Fibroblast of lung (primary cell): ENCODE data around the gene ARL15. TPM values are rescaled to one million over a fixed set of nuclear protein-coding genes. Genes with fewer than 3 reads are reported as not detected.

Experiments
- DNase-seq, 2 donors: peaks; one replicate each; pipeline versions ENCODE4 v3.0.0 to v3.0.0-alpha.2; 2010; ENCODE audit warnings: low read depth in 2 of 2
- H2AFZ ChIP-seq: 2 replicates; pipeline ENCODE4 v1.5.1; 2012; ENCODE audit warnings: low read length, control low read depth, inconsistent platforms
- H3K27ac ChIP-seq: 2 replicates; pipeline ENCODE4 v1.5.1; 2011; ENCODE audit warnings: low read length, control low read depth; ENCODE audit not compliant: insufficient read depth
- H3K27me3 ChIP-seq: 2 replicates; pipeline ENCODE4 v1.5.1; 2011; ENCODE audit warnings: mild to moderate bottlenecking, low read length; ENCODE audit not compliant: control insufficient read depth, insufficient read depth
- H3K36me3 ChIP-seq: 2 replicates; pipeline ENCODE4 v1.5.1; 2011; ENCODE audit warnings: low read length; ENCODE audit not compliant: control insufficient read depth, insufficient read depth
- H3K4me1 ChIP-seq: 2 replicates; pipeline ENCODE4 v1.5.1; 2011; ENCODE audit warnings: low read length; ENCODE audit not compliant: control insufficient read depth, insufficient read depth; ENCODE audit errors: extremely low read depth
- H3K4me2 ChIP-seq: 2 replicates; pipeline ENCODE4 v1.5.1; 2011; ENCODE audit warnings: low read length, control low read depth; ENCODE audit not compliant: insufficient read depth; ENCODE audit errors: extremely low read depth
- H3K4me3 ChIP-seq, 4 experiments: fragments of 200-600 bp in 1 of 4; sonication (generic) in 1 of 4; replicated peaks in 1 of 4; 2 replicates each; pipeline ENCODE4 v1.5.1; 2011 to 2016; ENCODE audit warnings: low read length in 4 of 4, low read depth in 3 of 4, mild to moderate bottlenecking in 3 of 4, control low read depth in 2 of 4, inconsistent platforms in 1 of 4, mixed read lengths in 1 of 4; ENCODE audit not compliant: insufficient read depth in 1 of 4; ENCODE audit errors: control extremely low read depth in 1 of 4
- H3K79me2 ChIP-seq: 2 replicates; pipeline ENCODE4 v1.5.1; 2012; ENCODE audit warnings: mild to moderate bottlenecking, low read length, inconsistent platforms; ENCODE audit not compliant: control insufficient read depth, insufficient read depth
- H3K9ac ChIP-seq: 2 replicates; pipeline ENCODE4 v1.5.1; 2011; ENCODE audit warnings: mild to moderate bottlenecking, low read length, control low read depth; ENCODE audit not compliant: insufficient read depth
- H3K9me3 ChIP-seq: 2 replicates; pipeline ENCODE4 v1.5.1; 2012; ENCODE audit warnings: low read depth, low read length; ENCODE audit not compliant: control insufficient read depth, insufficient read depth
- H4K20me1 ChIP-seq: 2 replicates; pipeline ENCODE4 v1.5.1; 2011; ENCODE audit warnings: low read length; ENCODE audit not compliant: control insufficient read depth, insufficient read depth; ENCODE audit errors: extremely low read depth
- EZH2 ChIP-seq: IDR thresholded peaks from 2 replicates; pipeline ENCODE4 v1.5.1; 2012; ENCODE audit warnings: low read length, control low read depth, mild to moderate bottlenecking; ENCODE audit errors: missing control alignments
- polyA plus RNA-seq, 2 donors: library from polyadenylated mRNA; depleted of rRNA in 1 of 2; stranded (reverse) in 1 of 2; unstranded in 1 of 2; fragments of >200 nt; gene quantifications; 2 replicates each; pipeline ENCODE4 v1.2.1, GENCODE V29; 2011 to 2012; ENCODE audit warnings: missing spikeins in 1 of 2
- total RNA-seq: library from RNA; depleted of rRNA; stranded (reverse); fragments of >200 nt; gene quantifications from 2 replicates; pipeline ENCODE4 v1.2.1, GENCODE V29; 2014
- TF ChIP-seq, protein P1 (sequence below), 2 donors: IDR thresholded peaks in 1 of 2; conservative IDR thresholded peaks in 1 of 2; 1 replicate in 1 of 2; 2 replicates in 1 of 2; pipeline ENCODE4 v1.5.1; 2011 to 2012; ENCODE audit warnings: low read length in 2 of 2, control low read depth in 1 of 2, inconsistent platforms in 1 of 2, low read depth in 1 of 2, mild to moderate bottlenecking in 1 of 2

The ARL15 gene
- total and polyA plus RNA-seq, 2 donors (not counting 1 experiment from before 2014, with no cell fraction given), result 20.6 to 28.7 TPM

- Histone ChIP-seq H3K27ac (no peak overlapping the region), H3K9ac (no peak overlapping the region), H3K79me2 (no peaks in the 10 kb centered on the region), H4K20me1 (no peaks in the 10 kb centered on the region), H3K36me3 (no peaks in the 10 kb centered on the region), H3K27me3 (no peaks in the 10 kb centered on the region), H3K4me3 (no peak overlapping the region), H2AFZ (no peak overlapping the region), H3K4me2 (no peak overlapping the region), H3K4me1 (no peaks in the 10 kb centered on the region), H3K9me3 (no peaks in the 10 kb centered on the region)
- DNase-seq, result peak in 1 of 2 donors; percentile 6
- no peak for TF ChIP-seq EZH2
- TF ChIP-seq, protein P1, sequence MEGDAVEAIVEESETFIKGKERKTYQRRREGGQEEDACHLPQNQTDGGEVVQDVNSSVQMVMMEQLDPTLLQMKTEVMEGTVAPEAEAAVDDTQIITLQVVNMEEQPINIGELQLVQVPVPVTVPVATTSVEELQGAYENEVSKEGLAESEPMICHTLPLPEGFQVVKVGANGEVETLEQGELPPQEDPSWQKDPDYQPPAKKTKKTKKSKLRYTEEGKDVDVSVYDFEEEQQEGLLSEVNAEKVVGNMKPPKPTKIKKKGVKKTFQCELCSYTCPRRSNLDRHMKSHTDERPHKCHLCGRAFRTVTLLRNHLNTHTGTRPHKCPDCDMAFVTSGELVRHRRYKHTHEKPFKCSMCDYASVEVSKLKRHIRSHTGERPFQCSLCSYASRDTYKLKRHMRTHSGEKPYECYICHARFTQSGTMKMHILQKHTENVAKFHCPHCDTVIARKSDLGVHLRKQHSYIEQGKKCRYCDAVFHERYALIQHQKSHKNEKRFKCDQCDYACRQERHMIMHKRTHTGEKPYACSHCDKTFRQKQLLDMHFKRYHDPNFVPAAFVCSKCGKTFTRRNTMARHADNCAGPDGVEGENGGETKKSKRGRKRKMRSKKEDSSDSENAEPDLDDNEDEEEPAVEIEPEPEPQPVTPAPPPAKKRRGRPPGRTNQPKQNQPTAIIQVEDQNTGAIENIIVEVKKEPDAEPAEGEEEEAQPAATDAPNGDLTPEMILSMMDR (conservative IDR thresholded peaks at IDR 0.05 in 1 of 2, IDR thresholded peaks at IDR 0.05 in 1 of 2; ENCODE audit: low read depth in 1 of 2, low read length in 2 of 2), result no peak
These were observed 339.2 kb downstream of the ARL15 start for GRCh38 chr5:53971131-53971530.

- no peaks in the 10 kb centered on the region for H3K4me1 ChIP-seq
- H3K36me3 ChIP-seq, result no peaks in the 10 kb centered on the region
- H3K4me3 ChIP-seq, result no peak overlapping the region
- H3K4me2 ChIP-seq, result no peak overlapping the region
- no peaks in the 10 kb centered on the region for H3K27me3 ChIP-seq
- no peak overlapping the region for H3K9ac ChIP-seq
- no peaks in the 10 kb centered on the region for H4K20me1 ChIP-seq
- H2AFZ ChIP-seq, result no peak overlapping the region
- H3K79me2 ChIP-seq, result no peaks in the 10 kb centered on the region
- H3K27ac ChIP-seq, result no peak overlapping the region
- no peaks in the 10 kb centered on the region for H3K9me3 ChIP-seq
- TF ChIP-seq, protein P1 (conservative IDR thresholded peaks at IDR 0.05 in 1 of 2, IDR thresholded peaks at IDR 0.05 in 1 of 2; ENCODE audit: low read depth in 1 of 2, low read length in 2 of 2), result no peak
- TF ChIP-seq EZH2, result no peak
- DNase-seq, result peak in 1 of 2 donors; percentile 55
These were observed 339.9 kb downstream of the ARL15 start for GRCh38 chr5:53970475-53970874.

DNA sequence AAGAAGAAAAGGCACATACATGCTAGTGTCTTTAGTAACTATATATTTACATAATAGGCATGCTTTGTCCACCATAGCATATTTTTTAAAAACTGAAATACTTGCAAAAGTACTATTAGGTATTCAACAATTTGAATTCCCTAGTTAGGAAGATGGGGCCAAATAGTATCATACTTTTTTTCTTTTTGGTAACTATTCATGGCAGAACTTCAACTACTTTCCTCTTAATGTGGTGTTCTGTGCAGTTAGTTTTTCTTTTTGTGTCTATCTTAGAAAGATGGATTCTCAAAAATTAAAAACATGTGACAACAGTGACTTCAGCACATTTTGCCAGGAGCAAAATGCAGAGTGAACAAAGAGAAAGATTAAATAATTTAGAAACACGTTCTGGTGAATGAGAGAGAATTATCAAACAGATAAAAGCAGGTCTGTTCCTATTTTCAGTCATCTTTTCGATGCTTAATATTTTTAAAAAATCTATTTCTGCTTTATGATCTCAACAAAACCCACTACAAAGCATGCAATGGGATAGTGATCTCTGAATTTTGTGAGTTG lies 341.1 kb downstream of the ARL15 start:
- no peaks in the 10 kb centered on the region for H3K4me1 ChIP-seq
- no peak overlapping the region for H3K9ac ChIP-seq
- no peaks in the 10 kb centered on the region for H3K79me2 ChIP-seq
- no peaks in the 10 kb centered on the region for H3K27me3 ChIP-seq
- H3K4me3 ChIP-seq, result no peak overlapping the region
- no peaks in the 10 kb centered on the region for H4K20me1 ChIP-seq
- no peaks in the 10 kb centered on the region for H3K9me3 ChIP-seq
- H3K36me3 ChIP-seq, result no peaks in the 10 kb centered on the region
- TF ChIP-seq EZH2, result no peak
- TF ChIP-seq, protein P1 (conservative IDR thresholded peaks at IDR 0.05 in 1 of 2, IDR thresholded peaks at IDR 0.05 in 1 of 2; ENCODE audit: low read depth in 1 of 2, low read length in 2 of 2), result no peak
- no peak overlapping the region for H3K27ac ChIP-seq
- no peak for DNase-seq
- no peak overlapping the region for H3K4me2 ChIP-seq
- H2AFZ ChIP-seq, result no peak overlapping the region
